WTC11 (cell line): Measurements from ENCODE around the gene PYCR2.

Source experiments
- CREB1 ChIP-seq: sonication (generic); formaldehyde crosslinking; IDR thresholded peaks from 2 replicates; pipeline ENCODE4 v1.8.0; 2023; ENCODE audit warnings: mild to moderate bottlenecking, missing genetic modification reagents
- SP1 ChIP-seq: sonication (generic); formaldehyde crosslinking; conservative IDR thresholded peaks from 2 replicates; pipeline ENCODE4 v1.8.1; 2022; ENCODE audit warnings: missing genetic modification reagents
- TCF7 ChIP-seq: sonication (generic); formaldehyde crosslinking; IDR thresholded peaks from 2 replicates; pipeline ENCODE4 v1.8.0; 2022; ENCODE audit warnings: mild to moderate bottlenecking, low read depth, missing genetic modification reagents, moderate library complexity

GRCh38 chr1:225908013-225908640 is 15.9 kb downstream of the PYCR2 start:
- TF ChIP-seq CREB1 (CRISPR knock-in tag) (no peak), SP1 (CRISPR knock-in tag) (no peak), TCF7 (CRISPR knock-in tag) (no peak)
